GM23248 (cell line): Measurements from ENCODE around the gene ADAM15. TPM values are rescaled to one million over a fixed set of nuclear protein-coding genes. Genes with fewer than 3 reads are reported as not detected.
A peak's percentile ranks its signal among the peaks of the same experiment; 100 is the strongest.

Experiments used
- DNase-seq: peaks from one replicate; pipeline ENCODE4 v3.0.0-alpha.2; 2015
- H2AFZ ChIP-seq: fragments of 200-600 bp; sonication (generic); 2 replicates; pipeline ENCODE4 v1.6.1; 2016; ENCODE audit warnings: antibody characterized with exemption
- H3F3A ChIP-seq: fragments of 200-600 bp; sonication (generic); 2 replicates; pipeline ENCODE4 v1.6.1; 2016; ENCODE audit warnings: mild to moderate bottlenecking, antibody characterized with exemption, mixed run types; ENCODE audit not compliant: insufficient read depth
- H3K27ac ChIP-seq: fragments of 200-600 bp; sonication (generic); 2 replicates; pipeline ENCODE4 v1.5.1; 2016; ENCODE audit warnings: mild to moderate bottlenecking
- H3K27me3 ChIP-seq: fragments of 200-600 bp; sonication (generic); replicated peaks from 2 replicates; pipeline ENCODE4 v1.6.1; 2016; ENCODE audit warnings: mild to moderate bottlenecking; ENCODE audit not compliant: insufficient read depth
- H3K36me3 ChIP-seq: fragments of 200-600 bp; sonication (generic); 2 replicates; pipeline ENCODE4 v1.6.1; 2016; ENCODE audit warnings: low read depth, mild to moderate bottlenecking
- H3K4me1 ChIP-seq: fragments of 200-600 bp; sonication (generic); 2 replicates; pipeline ENCODE4 v1.6.1; 2016; ENCODE audit warnings: mild to moderate bottlenecking; ENCODE audit not compliant: insufficient read depth
- H3K4me2 ChIP-seq: fragments of 200-600 bp; sonication (generic); one replicate; pipeline ENCODE4 v1.6.1; 2016; ENCODE audit warnings: mild to moderate bottlenecking; ENCODE audit not compliant: unreplicated experiment
- H3K4me3 ChIP-seq: fragments of 200-600 bp; sonication (generic); 2 replicates; pipeline ENCODE4 v1.5.1; 2016; ENCODE audit warnings: mild to moderate bottlenecking
- H3K79me2 ChIP-seq: fragments of 200-600 bp; sonication (generic); 2 replicates; pipeline ENCODE4 v1.6.1; 2016; ENCODE audit warnings: mild to moderate bottlenecking; ENCODE audit not compliant: insufficient read depth
- H3K9ac ChIP-seq: fragments of 200-600 bp; sonication (generic); 2 replicates; pipeline ENCODE4 v1.6.1; 2016; ENCODE audit warnings: mild to moderate bottlenecking
- H3K9me2 ChIP-seq: fragments of 200-600 bp; sonication (generic); 2 replicates; pipeline ENCODE4 v1.6.1; 2016; ENCODE audit warnings: mixed run types, mild to moderate bottlenecking, moderate library complexity; ENCODE audit not compliant: insufficient read depth
- H3K9me3 ChIP-seq: fragments of 200-600 bp; sonication (generic); one replicate; pipeline ENCODE4 v1.6.1; 2017; ENCODE audit warnings: low read depth
- H4K20me1 ChIP-seq: fragments of 200-600 bp; sonication (generic); 2 replicates; pipeline ENCODE4 v1.6.0; 2016; ENCODE audit not compliant: insufficient read depth
- EZH2 ChIP-seq: fragments of 200-600 bp; sonication (generic); IDR thresholded peaks from 2 replicates; pipeline ENCODE4 v1.6.1; 2018; ENCODE audit warnings: antibody characterized with exemption, mild to moderate bottlenecking; ENCODE audit not compliant: insufficient read depth, poor library complexity, severe bottlenecking
- EZH2phosphoT487 ChIP-seq: fragments of 200-600 bp; sonication (generic); IDR thresholded peaks from 2 replicates; pipeline ENCODE4 v1.6.1; 2018; ENCODE audit warnings: antibody characterized with exemption, moderate library complexity, mild to moderate bottlenecking, low read depth; ENCODE audit not compliant: insufficient read depth
- WGBS, 2 experiments: methylation state at CpG; one replicate each; pipeline ENCODE4 v1.1.6; 2015 to 2017; ENCODE audit warnings: low lambda C conversion rate in 2 of 2, low coverage in 1 of 2; ENCODE audit errors: missing lambda C conversion rate in 2 of 2; 5-methylcytosine and 5-hydroxymethylcytosine counted together
- in situ Hi-C: fragments of 300-500 bp; cut with MboI; formaldehyde crosslinking; loops from 2 replicates; pipeline ENCODE4 v1.15.0; 2020
- polyA plus RNA-seq: library from polyadenylated mRNA; unstranded; fragments of >200 nt; fragmentation: Nextera tagmentation; extraction: Ambion mirVana; gene quantifications from 2 replicates; pipeline ENCODE4 v1.2.1, GENCODE V29; 2016
- total RNA-seq: library from RNA; depleted of rRNA; stranded (reverse); fragments of >200 nt; shearing (Covaris generic); gene quantifications from 2 replicates; pipeline ENCODE4 v1.2.3, GENCODE V29; 2014

The ADAM15 gene
- total and polyA plus RNA-seq, 2 experiments from 2014 or later, result 73.0 to 85.6 TPM

DNA sequence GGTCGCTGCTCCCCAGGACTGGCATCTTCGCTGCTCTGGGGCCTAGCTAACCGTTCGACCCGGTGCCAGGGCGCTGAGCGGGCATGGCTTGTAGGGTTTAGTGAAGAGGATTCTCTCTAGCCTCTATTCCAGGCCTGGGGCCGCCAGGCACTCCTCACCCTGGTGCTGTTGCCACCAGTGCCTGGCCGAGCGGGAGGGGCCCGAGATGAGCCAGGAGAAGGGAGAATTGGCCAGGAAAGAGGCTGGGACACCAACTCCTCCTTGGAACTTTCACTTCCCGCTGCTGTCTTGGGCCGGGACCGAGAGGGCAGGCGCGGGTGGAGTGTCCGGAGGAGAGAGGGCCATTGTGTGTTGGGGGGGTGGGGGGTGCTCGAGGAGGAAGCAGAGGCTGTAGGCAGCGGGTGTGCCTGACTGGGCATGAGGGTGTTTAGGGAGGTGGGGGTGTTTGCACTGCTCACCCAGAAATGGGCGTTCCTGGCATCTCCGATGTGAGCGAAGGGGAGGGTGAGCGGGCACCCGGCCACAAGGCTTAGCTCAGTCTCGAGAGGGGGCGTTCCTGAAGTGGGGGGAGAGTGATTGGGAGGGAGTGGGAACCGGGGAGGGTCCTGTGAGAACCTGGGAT is 772 bp downstream of the ADAM15 start:
- H3K4me2 ChIP-seq, result peak overlapping the region; percentile 84
- no peaks in the 10 kb centered on the region for H3K36me3 ChIP-seq
- H3K9me3 ChIP-seq, result no peaks in the 10 kb centered on the region
- peak; percentile 69 for DNase-seq
- no peaks in the 10 kb centered on the region for H4K20me1 ChIP-seq
- TF ChIP-seq EZH2phosphoT487 (no peak), EZH2 (no peak)
- H3K9me2 ChIP-seq, result no peaks in the 10 kb centered on the region
- peaks cover 10% of the 10 kb centered on the region for H3F3A ChIP-seq
- no peaks in the 10 kb centered on the region for H3K79me2 ChIP-seq
- H3K27me3 ChIP-seq, result no peaks in the 10 kb centered on the region
- in situ Hi-C loops, result no loop called here
- peaks cover 9% of the 10 kb centered on the region for H3K4me1 ChIP-seq
- no peak overlapping the region for H3K27ac ChIP-seq
- H3K9ac ChIP-seq, result peak overlapping the region; percentile 75
- H3K4me3 ChIP-seq, result peak overlapping the region; percentile 74
- peak overlapping the region; percentile 70 for H2AFZ ChIP-seq
- WGBS, 2 experiments, result 0 to 1% methylated on average over 19 to 26 of the region's 27 CpGs

DNA sequence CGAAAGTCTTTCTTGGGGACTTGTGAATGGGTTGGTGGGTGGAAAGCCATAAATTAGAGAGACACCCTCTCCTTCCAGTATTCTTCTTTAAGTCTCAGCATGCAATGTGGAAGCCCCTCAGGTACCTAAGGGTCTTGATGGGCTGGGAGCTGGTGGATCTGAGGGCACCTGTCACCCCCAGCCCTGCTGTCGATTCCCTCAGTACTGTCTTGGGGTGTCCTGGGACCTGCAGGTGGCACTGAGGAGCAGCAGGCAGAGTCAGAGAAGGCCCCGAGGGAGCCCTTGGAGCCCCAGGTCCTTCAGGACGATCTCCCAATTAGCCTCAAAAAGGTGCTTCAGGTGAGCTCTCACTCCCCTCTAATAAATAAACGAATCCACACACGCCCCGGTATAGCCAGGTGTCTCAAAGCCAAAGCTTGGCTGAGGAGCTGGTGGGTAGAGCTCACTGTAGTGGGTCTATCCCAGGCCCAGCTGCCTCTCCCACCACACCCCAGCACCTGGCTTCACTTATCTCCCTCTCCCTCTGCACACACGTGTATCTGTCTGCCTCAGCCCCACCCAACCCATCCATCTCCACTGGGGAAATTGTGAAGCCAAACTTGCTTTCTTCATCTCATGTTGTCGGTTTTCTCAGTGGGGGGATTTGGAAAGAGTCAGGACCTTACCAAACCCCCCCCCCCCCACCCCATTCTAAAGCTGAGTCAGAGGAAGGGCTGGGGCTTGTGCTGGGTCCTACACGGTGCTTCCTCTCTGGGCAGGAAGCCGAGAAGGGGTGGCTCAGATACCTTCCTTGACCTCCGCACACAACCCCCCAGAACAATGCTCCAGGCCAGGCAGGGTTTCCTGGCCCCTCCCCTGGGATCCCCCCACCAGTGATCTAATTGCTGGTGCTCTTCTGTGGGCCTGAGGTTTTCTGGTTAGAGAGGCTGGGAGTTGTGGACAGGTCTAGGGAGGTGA is 1.6 kb downstream of the ADAM15 start:
- H3K79me2 ChIP-seq, result no peaks in the 10 kb centered on the region
- peaks cover 10% of the 10 kb centered on the region for H3F3A ChIP-seq
- no peaks in the 10 kb centered on the region for H4K20me1 ChIP-seq
- peak; percentile 37 for DNase-seq
- peak overlapping the region; percentile 75 for H3K9ac ChIP-seq
- no peaks in the 10 kb centered on the region for H3K9me3 ChIP-seq
- H3K27me3 ChIP-seq, result no peaks in the 10 kb centered on the region
- no peaks in the 10 kb centered on the region for H3K9me2 ChIP-seq
- H2AFZ ChIP-seq, result peak overlapping the region; percentile 70
- H3K36me3 ChIP-seq, result no peaks in the 10 kb centered on the region
- in situ Hi-C loops, result no loop called here
- no peak overlapping the region for H3K27ac ChIP-seq
- H3K4me1 ChIP-seq, result peaks cover 9% of the 10 kb centered on the region
- 62% methylated on average over 11 to 12 of the region's 12 CpGs for WGBS, 2 experiments
- TF ChIP-seq EZH2phosphoT487, result no peak
- no peak for TF ChIP-seq EZH2
- peak overlapping the region; percentile 84 for H3K4me2 ChIP-seq
- H3K4me3 ChIP-seq, result peak overlapping the region; percentile 74

DNA sequence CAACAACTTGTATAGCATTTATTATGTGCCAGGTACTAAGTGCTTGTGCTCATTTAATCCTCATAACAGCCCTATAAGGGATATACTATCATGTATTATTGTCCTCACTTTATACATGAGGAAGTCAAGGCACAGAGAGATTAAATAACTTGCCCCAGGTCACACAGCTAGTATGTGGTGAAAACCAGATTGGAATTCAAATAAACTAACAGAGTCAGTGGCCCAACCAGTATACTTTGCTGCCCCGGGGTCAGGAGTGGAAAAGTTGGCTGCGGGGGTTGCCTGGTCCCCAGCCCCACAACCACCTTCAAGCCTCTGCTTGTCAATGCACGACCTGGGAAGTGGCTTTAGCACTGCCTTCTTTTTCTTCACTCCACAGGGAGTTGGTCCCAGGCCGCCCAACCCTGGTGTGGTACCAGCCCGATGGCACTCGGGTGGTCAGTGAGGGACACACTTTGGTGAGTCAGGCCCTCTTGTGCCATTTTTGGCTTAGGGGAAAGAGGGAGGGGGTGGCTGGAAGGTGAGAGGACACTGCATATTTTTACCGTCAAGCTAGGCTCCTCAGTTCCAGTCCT is 2.5 kb downstream of the ADAM15 start:
- no peak for DNase-seq
- H3K4me1 ChIP-seq, result peaks cover 9% of the 10 kb centered on the region
- peaks cover 10% of the 10 kb centered on the region for H3F3A ChIP-seq
- no peak overlapping the region for H3K4me2 ChIP-seq
- no peak overlapping the region for H3K9ac ChIP-seq
- H3K27me3 ChIP-seq, result no peaks in the 10 kb centered on the region
- no peaks in the 10 kb centered on the region for H3K79me2 ChIP-seq
- in situ Hi-C loops, result no loop called here
- H3K27ac ChIP-seq, result no peak overlapping the region
- H3K36me3 ChIP-seq, result no peaks in the 10 kb centered on the region
- H3K9me3 ChIP-seq, result no peaks in the 10 kb centered on the region
- WGBS, 2 experiments, result 88 to 97% methylated on average over 7 of the region's 7 CpGs
- TF ChIP-seq EZH2phosphoT487 (no peak), EZH2 (no peak)
- H3K9me2 ChIP-seq, result no peaks in the 10 kb centered on the region
- no peak overlapping the region for H3K4me3 ChIP-seq
- no peak overlapping the region for H2AFZ ChIP-seq
- H4K20me1 ChIP-seq, result no peaks in the 10 kb centered on the region

DNA sequence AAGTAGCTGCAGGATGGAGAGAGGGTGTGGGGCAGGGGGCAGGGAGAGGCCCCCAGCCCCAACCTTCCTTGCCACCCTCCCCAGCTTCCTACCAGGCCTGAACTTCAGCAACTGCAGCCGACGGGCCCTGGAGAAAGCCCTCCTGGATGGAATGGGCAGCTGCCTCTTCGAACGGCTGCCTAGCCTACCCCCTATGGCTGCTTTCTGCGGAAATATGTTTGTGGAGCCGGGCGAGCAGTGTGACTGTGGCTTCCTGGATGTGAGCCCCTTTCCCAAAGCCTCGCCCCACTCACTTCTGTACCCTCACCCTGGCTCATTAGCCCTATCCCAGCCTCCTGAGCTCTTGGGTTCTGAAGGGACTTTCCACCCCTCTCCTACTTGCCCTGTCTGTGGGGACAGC is 6.0 kb downstream of the ADAM15 start:
- no peaks in the 10 kb centered on the region for H4K20me1 ChIP-seq
- H3K9me3 ChIP-seq, result no peaks in the 10 kb centered on the region
- no peak for DNase-seq
- in situ Hi-C loops, result no loop called here
- H3K4me3 ChIP-seq, result no peak overlapping the region
- 88% methylated on average over 8 of the region's 8 CpGs for WGBS, 2 experiments
- no peaks in the 10 kb centered on the region for H3K79me2 ChIP-seq
- no peak overlapping the region for H2AFZ ChIP-seq
- H3F3A ChIP-seq, result no peaks in the 10 kb centered on the region
- no peaks in the 10 kb centered on the region for H3K4me1 ChIP-seq
- TF ChIP-seq EZH2phosphoT487 (no peak), EZH2 (no peak)
- no peak overlapping the region for H3K9ac ChIP-seq
- no peaks in the 10 kb centered on the region for H3K27me3 ChIP-seq
- H3K27ac ChIP-seq, result no peak overlapping the region
- no peaks in the 10 kb centered on the region for H3K9me2 ChIP-seq
- no peak overlapping the region for H3K4me2 ChIP-seq
- no peaks in the 10 kb centered on the region for H3K36me3 ChIP-seq
